NCI-H2107 treated with DMSO at 0.1 percent for 48 hours (cell line): ENCODE data around the gene PREX1.

Experiments
- DNase-seq: peaks from one replicate; lab custom pipeline; 2025; ENCODE audit not compliant: unreplicated experiment; lab: John Stamatoyannopoulos, UW

The PREX1 gene

GRCh38 chr20:48721324-48722001 is 106.3 kb downstream of the PREX1 start:
- no peak for DNase-seq

- no peak for DNase-seq
Measured at GRCh38 chr20:48720256-48720985, 107.4 kb downstream of the PREX1 start.

GRCh38 chr20:48719598-48720255 is 108.1 kb downstream of the PREX1 start:
- no peak for DNase-seq

GRCh38 chr20:48718786-48719578 is 108.8 kb downstream of the PREX1 start:
- DNase-seq: no peak

GRCh38 chr20:48717680-48718223 is 110.0 kb downstream of the PREX1 start:
- DNase-seq: no peak

- DNase-seq: no peak
Measured at GRCh38 chr20:48717095-48717672, 110.6 kb downstream of the PREX1 start.

GRCh38 chr20:48716541-48716940 is 111.3 kb downstream of the PREX1 start:
- no peak for DNase-seq

- no peak for DNase-seq
Measured at GRCh38 chr20:48716086-48716485, 111.7 kb downstream of the PREX1 start.

- DNase-seq: no peak
Measured at GRCh38 chr20:48714764-48715163, 113.0 kb downstream of the PREX1 start.

- no peak for DNase-seq
Measured at GRCh38 chr20:48711696-48712464, 115.9 kb downstream of the PREX1 start.

- no peak for DNase-seq
Measured at GRCh38 chr20:48711044-48711428, 116.8 kb downstream of the PREX1 start.

GRCh38 chr20:48710341-48711043 is 117.3 kb downstream of the PREX1 start:
- DNase-seq: no peak

GRCh38 chr20:48709744-48710143 is 118.1 kb downstream of the PREX1 start:
- DNase-seq: no peak

- DNase-seq: no peak
Measured at GRCh38 chr20:48709058-48709691, 118.6 kb downstream of the PREX1 start.

GRCh38 chr20:48708630-48709029 is 119.2 kb downstream of the PREX1 start:
- DNase-seq: no peak

GRCh38 chr20:48708116-48708515 is 119.7 kb downstream of the PREX1 start:
- no peak for DNase-seq

GRCh38 chr20:48706710-48707365 is 121.0 kb downstream of the PREX1 start:
- DNase-seq: no peak

- no peak for DNase-seq
Measured at GRCh38 chr20:48706116-48706656, 121.6 kb downstream of the PREX1 start.
